Activated naive CD4-positive, alpha-beta T cell treated with anti-CD3 and anti-CD28 coated beads, Interleukin-2, amount 10 ng/mL, durations not matched to agents 7 days and 5 days (primary cell): Measurements from ENCODE around the gene FOXL3.

Experiments used
- CTCF ChIA-PET: fragments of 350-600 bp; sonication (Branson Sonifier 250); formaldehyde crosslinking; loops from one replicate; lab custom pipeline; 2021; ENCODE audit warnings: antibody characterized with exemption; lab: Charles Lee
- DNase-seq: peaks from one replicate; pipeline ENCODE4 v3.0.0-alpha.2; 2020
- H3K27ac Mint-ChIP-seq: one replicate; pipeline ENCODE4 v1.8.0; 2021; ENCODE audit warnings: mild to moderate bottlenecking, moderate library complexity, mixed read lengths
- H3K27me3 Mint-ChIP-seq: one replicate; pipeline ENCODE4 v1.8.0; 2021; ENCODE audit warnings: mild to moderate bottlenecking, mixed read lengths
- H3K36me3 Mint-ChIP-seq: one replicate; pipeline ENCODE4 v1.8.0; 2021; ENCODE audit warnings: mixed read lengths
- H3K4me1 Mint-ChIP-seq: one replicate; pipeline ENCODE4 v1.8.0; 2021; ENCODE audit warnings: mixed read lengths
- H3K4me3 Mint-ChIP-seq: one replicate; pipeline ENCODE4 v1.8.0; 2021; ENCODE audit warnings: mild to moderate bottlenecking, moderate library complexity, mixed read lengths
- H3K9me3 Mint-ChIP-seq: one replicate; pipeline ENCODE4 v1.8.0; 2021; ENCODE audit warnings: mixed read lengths

The FOXL3 gene

GRCh38 chr7:251446-252175, 38.4 kb upstream of the FOXL3 start:
- no peak for DNase-seq
- Mint-ChIP-seq H3K27ac (no peak overlapping the region), H3K36me3 (no peaks in the 10 kb centered on the region), H3K27me3 (no peaks in the 10 kb centered on the region), H3K4me3 (no peak overlapping the region), H3K9me3 (no peaks in the 10 kb centered on the region), H3K4me1 (no peaks in the 10 kb centered on the region)
- CTCF ChIA-PET = no interaction called here

DNA sequence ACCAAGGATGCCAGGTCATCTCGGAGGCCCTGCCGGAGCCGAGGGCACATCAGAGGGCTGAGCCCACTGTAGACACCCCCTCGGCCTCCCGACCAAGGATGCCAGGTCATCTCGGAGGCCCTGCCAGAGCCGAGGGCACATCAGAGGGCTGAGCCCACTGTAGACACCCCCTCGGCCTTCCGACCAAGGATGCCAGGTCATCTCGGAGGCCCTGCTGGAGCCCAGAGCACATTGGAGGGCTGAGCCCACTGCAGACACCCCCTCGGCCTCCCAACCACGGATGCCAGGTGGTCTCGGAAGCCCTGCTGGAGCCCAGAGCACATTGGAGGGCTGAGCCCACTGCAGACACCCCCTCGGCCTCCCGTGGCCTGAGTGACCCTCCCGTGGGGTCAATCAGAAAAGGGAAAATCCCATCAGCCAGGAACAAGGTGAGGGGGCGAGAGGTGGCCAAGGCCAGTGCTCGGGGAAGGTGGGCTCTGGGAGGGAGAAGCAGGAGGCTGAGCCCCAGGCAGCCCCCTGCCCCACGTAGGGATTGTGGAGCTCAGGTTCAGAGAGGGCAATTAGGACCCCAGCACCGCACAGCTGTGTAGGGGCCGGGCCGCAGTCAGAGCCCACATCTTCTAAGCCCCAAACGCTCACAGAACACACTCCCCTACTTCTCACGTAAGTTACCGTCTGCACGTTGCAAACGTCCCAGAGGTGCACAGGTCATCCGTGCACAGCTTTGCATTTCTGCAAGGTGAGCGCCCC, 37.6 kb upstream of the FOXL3 start:
- H3K27ac Mint-ChIP-seq = no peak overlapping the region
- H3K27me3 Mint-ChIP-seq = no peaks in the 10 kb centered on the region
- H3K4me1 Mint-ChIP-seq = no peaks in the 10 kb centered on the region
- no peak overlapping the region for H3K4me3 Mint-ChIP-seq
- H3K36me3 Mint-ChIP-seq = no peaks in the 10 kb centered on the region
- H3K9me3 Mint-ChIP-seq = no peaks in the 10 kb centered on the region
- no peak for DNase-seq
- CTCF ChIA-PET = no interaction called here

GRCh38 chr7:252981-253380, 37.0 kb upstream of the FOXL3 start:
- H3K4me3 Mint-ChIP-seq = no peak overlapping the region
- H3K27me3 Mint-ChIP-seq = no peaks in the 10 kb centered on the region
- no peaks in the 10 kb centered on the region for H3K9me3 Mint-ChIP-seq
- no peak for DNase-seq
- no peaks in the 10 kb centered on the region for H3K4me1 Mint-ChIP-seq
- H3K27ac Mint-ChIP-seq = no peak overlapping the region
- no peaks in the 10 kb centered on the region for H3K36me3 Mint-ChIP-seq
- CTCF ChIA-PET = no interaction called here

GRCh38 chr7:253581-254336, 36.2 kb upstream of the FOXL3 start:
- Mint-ChIP-seq H3K27ac (no peak overlapping the region), H3K4me3 (no peak overlapping the region), H3K36me3 (no peaks in the 10 kb centered on the region), H3K27me3 (no peaks in the 10 kb centered on the region), H3K9me3 (no peaks in the 10 kb centered on the region), H3K4me1 (no peaks in the 10 kb centered on the region)
- DNase-seq = no peak
- CTCF ChIA-PET = no interaction called here

GRCh38 chr7:254337-255037, 35.5 kb upstream of the FOXL3 start:
- Mint-ChIP-seq H3K27ac (no peak overlapping the region), H3K4me3 (no peak overlapping the region), H3K36me3 (no peaks in the 10 kb centered on the region), H3K9me3 (no peaks in the 10 kb centered on the region), H3K4me1 (no peaks in the 10 kb centered on the region), H3K27me3 (no peaks in the 10 kb centered on the region)
- DNase-seq = no peak
- CTCF ChIA-PET = no interaction called here

- no peak for DNase-seq
- H3K27ac Mint-ChIP-seq = no peak overlapping the region
- H3K27me3 Mint-ChIP-seq = no peaks in the 10 kb centered on the region
- CTCF ChIA-PET = no interaction called here
- no peaks in the 10 kb centered on the region for H3K4me1 Mint-ChIP-seq
- no peak overlapping the region for H3K4me3 Mint-ChIP-seq
- no peaks in the 10 kb centered on the region for H3K36me3 Mint-ChIP-seq
- no peaks in the 10 kb centered on the region for H3K9me3 Mint-ChIP-seq
Measured at GRCh38 chr7:255038-255435, 34.9 kb upstream of the FOXL3 start.

DNA sequence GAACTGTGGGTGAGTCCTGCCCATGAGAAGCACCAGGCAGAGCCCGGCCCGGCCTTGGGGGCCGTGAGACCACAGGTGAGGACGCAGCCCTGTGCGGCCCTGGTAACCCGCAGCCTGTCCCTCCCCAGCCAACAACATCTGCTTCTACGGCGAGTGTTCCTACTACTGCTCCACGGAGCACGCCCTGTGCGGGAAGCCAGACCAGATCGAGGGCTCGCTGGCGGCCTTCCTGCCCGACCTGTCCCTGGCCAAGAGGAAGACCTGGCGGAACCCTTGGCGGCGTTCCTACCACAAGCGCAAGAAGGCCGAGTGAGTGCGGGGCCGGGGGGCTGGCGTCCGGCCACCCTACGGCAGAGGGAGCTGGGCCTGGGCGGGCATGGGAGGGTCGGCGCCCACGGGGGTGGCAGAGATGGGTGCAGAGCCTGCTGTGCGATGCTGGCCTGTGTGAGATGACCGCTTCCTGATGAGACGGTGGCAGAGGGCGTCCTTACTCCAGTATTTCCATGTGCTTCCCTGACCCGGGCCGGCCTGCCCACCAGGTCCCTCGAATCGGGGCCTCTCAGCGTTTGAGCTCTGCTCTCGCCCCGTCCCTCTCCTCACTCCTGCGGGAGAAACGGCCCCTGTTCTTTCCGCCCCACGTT, 34.1 kb upstream of the FOXL3 start:
- H3K27ac Mint-ChIP-seq = no peak overlapping the region
- no peaks in the 10 kb centered on the region for H3K27me3 Mint-ChIP-seq
- H3K36me3 Mint-ChIP-seq = no peaks in the 10 kb centered on the region
- no peak overlapping the region for H3K4me3 Mint-ChIP-seq
- no peak for DNase-seq
- no peaks in the 10 kb centered on the region for H3K4me1 Mint-ChIP-seq
- H3K9me3 Mint-ChIP-seq = no peaks in the 10 kb centered on the region
- CTCF ChIA-PET = no interaction called here

- DNase-seq = no peak
- CTCF ChIA-PET = no interaction called here
- Mint-ChIP-seq H3K4me3 (no peak overlapping the region), H3K4me1 (no peaks in the 10 kb centered on the region), H3K9me3 (peaks cover 2% of the 10 kb centered on the region), H3K36me3 (no peaks in the 10 kb centered on the region), H3K27me3 (no peaks in the 10 kb centered on the region), H3K27ac (no peak overlapping the region)
Measured at GRCh38 chr7:256461-256940, 33.5 kb upstream of the FOXL3 start.

DNA sequence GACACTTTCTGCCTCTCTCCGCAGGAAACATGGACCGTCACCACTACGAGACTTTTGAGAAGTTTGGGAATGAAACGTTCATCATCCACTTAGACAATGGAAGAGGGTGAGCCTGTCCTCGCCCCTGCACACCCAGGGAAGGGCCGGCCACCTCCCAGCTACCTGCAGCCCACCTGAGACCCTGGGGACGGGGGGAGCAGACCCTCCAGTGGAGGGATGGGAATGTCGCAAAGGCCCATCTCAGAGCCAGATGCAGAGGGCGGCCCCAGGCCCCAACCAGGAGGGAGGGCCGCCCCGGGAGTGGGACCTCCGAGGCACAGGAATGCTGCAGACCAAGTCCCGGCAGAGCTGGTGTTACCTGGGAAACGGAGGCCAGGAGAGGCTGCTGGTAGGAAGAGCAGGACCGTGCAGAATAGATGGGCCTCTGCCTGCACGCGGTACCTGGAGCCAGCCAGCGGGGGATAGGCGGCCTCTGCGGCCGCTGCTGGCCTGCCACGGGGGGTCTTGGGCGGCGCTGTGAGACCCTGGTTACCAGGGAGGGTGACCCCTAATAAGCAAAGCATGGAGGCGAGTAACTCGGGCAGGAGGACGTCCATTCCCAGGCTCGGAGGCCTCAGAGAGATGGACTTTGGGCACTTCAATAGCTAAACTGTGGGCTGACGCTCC, 32.9 kb upstream of the FOXL3 start:
- CTCF ChIA-PET = no interaction called here
- no peaks in the 10 kb centered on the region for H3K27me3 Mint-ChIP-seq
- H3K9me3 Mint-ChIP-seq = peaks cover 7% of the 10 kb centered on the region
- DNase-seq = no peak
- H3K4me3 Mint-ChIP-seq = no peak overlapping the region
- no peaks in the 10 kb centered on the region for H3K4me1 Mint-ChIP-seq
- H3K36me3 Mint-ChIP-seq = no peaks in the 10 kb centered on the region
- no peak overlapping the region for H3K27ac Mint-ChIP-seq

DNA sequence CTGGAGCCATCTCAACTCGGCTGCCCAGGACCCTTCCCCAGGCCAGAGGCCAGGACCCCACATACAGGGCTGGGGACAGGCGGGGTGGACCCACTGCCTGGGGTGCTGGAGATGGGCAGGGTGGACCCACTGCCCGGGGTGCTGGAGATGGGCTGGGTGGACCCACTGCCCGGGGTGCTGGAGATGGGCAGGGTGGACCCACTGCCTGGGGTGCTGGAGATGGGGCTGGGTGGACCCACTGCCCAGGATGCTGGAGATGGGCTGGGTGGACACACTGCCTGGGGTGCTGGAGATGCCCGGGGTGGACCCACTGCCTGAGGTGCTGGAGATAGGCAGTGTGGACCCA, 32.4 kb upstream of the FOXL3 start:
- H3K36me3 Mint-ChIP-seq = peaks cover 3% of the 10 kb centered on the region
- H3K27me3 Mint-ChIP-seq = no peaks in the 10 kb centered on the region
- CTCF ChIA-PET = no interaction called here
- no peak for DNase-seq
- no peaks in the 10 kb centered on the region for H3K4me1 Mint-ChIP-seq
- no peak overlapping the region for H3K4me3 Mint-ChIP-seq
- peaks cover 12% of the 10 kb centered on the region for H3K9me3 Mint-ChIP-seq
- no peak overlapping the region for H3K27ac Mint-ChIP-seq

GRCh38 chr7:258476-259190, 31.3 kb upstream of the FOXL3 start:
- Mint-ChIP-seq H3K27ac (no peak overlapping the region), H3K4me1 (no peaks in the 10 kb centered on the region), H3K27me3 (no peaks in the 10 kb centered on the region), H3K9me3 (peaks cover 14% of the 10 kb centered on the region), H3K36me3 (peaks cover 3% of the 10 kb centered on the region), H3K4me3 (no peak overlapping the region)
- CTCF ChIA-PET = no interaction called here
- no peak for DNase-seq

DNA sequence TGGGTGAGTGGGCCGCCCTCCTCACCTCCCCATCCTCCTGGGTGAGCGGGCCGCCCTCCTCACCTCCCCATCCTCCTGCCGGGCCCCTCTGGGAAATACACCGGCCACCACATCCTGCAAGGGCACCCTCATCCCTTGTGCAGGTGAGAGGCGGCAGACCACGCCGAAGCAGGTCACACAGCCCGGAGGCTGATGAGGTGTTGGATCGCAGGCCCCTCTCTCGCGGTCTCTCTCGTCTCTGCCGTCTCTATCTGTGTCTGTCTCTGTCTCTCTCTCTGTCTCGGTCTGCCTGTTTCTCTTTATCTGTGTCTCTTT, 30.8 kb upstream of the FOXL3 start:
- CTCF ChIA-PET = no interaction called here
- H3K4me3 Mint-ChIP-seq = no peak overlapping the region
- H3K4me1 Mint-ChIP-seq = no peaks in the 10 kb centered on the region
- DNase-seq = no peak
- H3K9me3 Mint-ChIP-seq = peaks cover 14% of the 10 kb centered on the region
- H3K27me3 Mint-ChIP-seq = no peaks in the 10 kb centered on the region
- H3K36me3 Mint-ChIP-seq = peaks cover 3% of the 10 kb centered on the region
- no peak overlapping the region for H3K27ac Mint-ChIP-seq

GRCh38 chr7:259751-260405, 30.1 kb upstream of the FOXL3 start:
- no peak overlapping the region for H3K27ac Mint-ChIP-seq
- H3K4me3 Mint-ChIP-seq = no peak overlapping the region
- no peaks in the 10 kb centered on the region for H3K27me3 Mint-ChIP-seq
- CTCF ChIA-PET = no interaction called here
- no peak for DNase-seq
- H3K36me3 Mint-ChIP-seq = peaks cover 3% of the 10 kb centered on the region
- peaks cover 14% of the 10 kb centered on the region for H3K9me3 Mint-ChIP-seq
- no peaks in the 10 kb centered on the region for H3K4me1 Mint-ChIP-seq
